GM21447 (cell line): ENCODE results near the gene PHPT1.

Experiments used
- ATAC-seq: cut with Tn5 transposase; IDR thresholded peaks from one replicate; pipeline ENCODE4 v1.9.1; 2021; ENCODE audit not compliant: unreplicated experiment

PHPT1 gene

GRCh38 chr9:136847826-136848392 is 1.3 kb upstream of the PHPT1 start:
- no peak for ATAC-seq

- peak; percentile 3 for ATAC-seq
Measured at GRCh38 chr9:136848393-136849037, 694 bp upstream of the PHPT1 start.

- ATAC-seq, result no peak
Measured at GRCh38 chr9:136849960-136850865, 1.0 kb downstream of the PHPT1 start.

GRCh38 chr9:136850866-136851775 is 1.9 kb downstream of the PHPT1 start:
- no peak for ATAC-seq

GRCh38 chr9:136851941-136852663 is 2.9 kb downstream of the PHPT1 start, which contains the start of gene MAMDC4:
Gene MAMDC4, plus strand, starts transcription at chr9:136852346. Its CDS starts 71 bp downstream, at chr9:136852417.
- ATAC-seq, result no peak

- ATAC-seq, result no peak
Measured at GRCh38 chr9:136852664-136853595, 3.7 kb downstream of the PHPT1 start.

GRCh38 chr9:136853596-136854112 is 4.4 kb downstream of the PHPT1 start:
- no peak for ATAC-seq

GRCh38 chr9:136854113-136854841 is 5.1 kb downstream of the PHPT1 start:
- no peak for ATAC-seq

- no peak for ATAC-seq
Measured at GRCh38 chr9:136854842-136855460, 5.7 kb downstream of the PHPT1 start.

- no peak for ATAC-seq
Measured at GRCh38 chr9:136855461-136856078, 6.4 kb downstream of the PHPT1 start.

GRCh38 chr9:136856079-136856476 is 6.9 kb downstream of the PHPT1 start:
- no peak for ATAC-seq

- ATAC-seq, result no peak
Measured at GRCh38 chr9:136856541-136857141, 7.4 kb downstream of the PHPT1 start.

GRCh38 chr9:136857166-136857565 is 8.0 kb downstream of the PHPT1 start:
- no peak for ATAC-seq

GRCh38 chr9:136857581-136858412 is 8.6 kb downstream of the PHPT1 start:
- no peak for ATAC-seq

- ATAC-seq, result no peak
Measured at GRCh38 chr9:136858452-136858843, 9.2 kb downstream of the PHPT1 start.
